ENCODE data around the gene PYURF.
A peak's percentile ranks its signal among the peaks of the same experiment; 100 is the strongest.

The PYURF gene

GRCh38 chr4:88503344-88503743, 20.2 kb downstream of the PYURF start:
- DNase-seq = peak; percentile 19

GRCh38 chr4:88497859-88498409, 25.6 kb downstream of the PYURF start:
- DNase-seq = no peak

DNA sequence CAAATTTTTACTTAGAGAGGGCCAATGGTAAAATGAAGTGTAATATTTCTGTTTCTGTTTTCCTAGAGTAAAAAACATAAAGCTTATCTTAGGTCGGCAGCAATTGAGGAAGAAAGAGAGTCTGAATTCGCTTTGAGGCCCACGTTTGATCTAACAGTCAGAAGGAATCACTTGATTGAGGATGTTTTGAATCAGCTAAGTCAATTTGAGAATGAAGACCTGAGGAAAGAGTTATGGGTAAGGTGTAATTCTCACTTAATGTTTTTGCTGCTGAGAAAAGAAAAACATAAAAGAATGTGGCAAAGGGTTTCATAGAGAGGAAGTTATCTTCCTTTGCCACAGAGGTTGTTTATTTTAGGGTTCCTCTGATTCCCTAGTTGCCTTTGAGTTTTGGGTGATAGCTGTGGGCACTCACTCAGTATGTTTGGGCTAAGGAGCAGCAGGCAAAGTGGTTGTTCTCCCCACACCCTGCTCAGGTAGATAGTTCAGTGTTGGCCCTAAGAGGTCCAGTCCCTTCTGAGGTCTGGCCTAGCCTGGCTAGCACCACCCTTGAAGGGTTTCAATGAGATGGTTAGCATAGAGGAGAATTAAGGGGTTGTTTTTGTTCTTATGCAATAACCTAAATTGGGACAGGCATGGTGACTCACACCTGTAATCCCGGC, 34.3 kb downstream of the PYURF start:
- peak; percentile 16 for DNase-seq

DNA sequence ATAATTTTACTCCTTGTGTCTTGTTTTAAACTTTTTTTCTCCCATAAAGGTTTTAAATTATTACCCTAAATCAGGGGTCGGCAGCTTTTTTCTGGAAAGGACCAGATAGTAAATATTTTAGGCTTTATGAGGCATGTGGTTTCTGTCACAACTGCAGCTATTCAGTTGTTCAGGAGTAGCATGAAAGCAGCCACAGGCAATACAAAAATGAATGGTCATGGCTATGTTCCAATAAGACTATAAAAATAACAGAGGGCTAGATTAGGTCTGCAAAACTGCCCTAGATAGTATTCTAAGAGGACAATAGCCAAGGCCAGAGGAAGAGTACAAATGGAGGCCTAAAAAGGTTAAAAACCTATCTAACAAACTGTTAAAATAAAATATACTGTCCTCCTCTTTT, 42.0 kb downstream of the PYURF start:
- DNase-seq = no peak

- DNase-seq = no peak
Observed at GRCh38 chr4:88478247-88478646, 45.3 kb downstream of the PYURF start.

DNA sequence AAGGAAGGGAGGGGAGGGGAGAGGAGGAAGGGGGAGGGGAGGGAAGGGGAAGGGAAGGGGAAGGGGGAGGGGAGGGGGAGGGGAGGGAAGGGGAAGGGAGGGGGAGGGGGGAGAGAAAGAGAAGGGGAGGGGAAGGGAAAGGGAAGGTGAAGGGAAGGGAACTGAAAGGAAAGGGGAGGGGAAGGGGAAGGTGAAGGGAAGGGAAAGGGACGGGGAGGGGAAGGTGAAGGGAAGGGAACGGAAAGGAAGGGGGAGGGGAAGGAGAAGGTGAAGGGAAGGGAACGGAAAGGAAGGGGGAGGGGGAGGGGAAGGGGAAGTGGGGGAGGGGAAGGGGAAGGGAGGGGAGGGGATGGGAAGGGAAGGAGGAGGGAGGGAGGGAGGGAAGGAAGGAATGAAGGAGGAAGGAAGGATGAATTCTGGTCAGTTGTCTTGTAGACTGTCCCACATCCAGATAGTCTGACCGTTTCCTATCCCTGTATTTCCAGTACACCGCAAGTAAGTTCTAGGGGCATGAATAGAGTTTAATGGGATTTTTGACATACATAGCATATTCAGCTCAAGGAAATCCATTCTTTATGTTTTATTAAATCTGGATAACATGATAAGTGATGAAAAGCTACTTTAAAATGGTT, 46.2 kb downstream of the PYURF start:
- no peak for DNase-seq

Measured in activated CD4-positive, alpha-beta T cell treated with anti-CD3 and anti-CD28 coated beads, Interleukin-2, Interleukin-6, amounts not matched to agents 100 ng/mL and 50 ng/mL, durations not matched to agents 16 hours and 8 hours (primary cell).